Measurements from ENCODE around the gene SORCS3.

GRCh38 chr10:105070249-105070648 lies 429.2 kb downstream of the SORCS3 start:
- TF ChIP-seq POLR2AphosphoS5 (IDR thresholded peaks at IDR 0.05; ENCODE audit: low read depth, low read length) = no peak
- no peak for TF ChIP-seq TAF1 (IDR thresholded peaks at IDR 0.05; ENCODE audit: low read depth, low read length)
- TF ChIP-seq POLR2A (IDR thresholded peaks at IDR 0.05; ENCODE audit: low read depth, low read length) = no peak
- TF ChIP-seq SPI1 (IDR thresholded peaks at IDR 0.05; ENCODE audit: low read depth, low read length) = no peak
